ENCODE results near the gene KCNN2. TPM values are rescaled to one million over a fixed set of nuclear protein-coding genes. Genes with fewer than 3 reads are reported as not detected.
A peak's percentile ranks its signal among the peaks of the same experiment; 100 is the strongest.

Gene KCNN2
- total RNA-seq = under 1 TPM; 0.69 to 0.84 TPM

DNA sequence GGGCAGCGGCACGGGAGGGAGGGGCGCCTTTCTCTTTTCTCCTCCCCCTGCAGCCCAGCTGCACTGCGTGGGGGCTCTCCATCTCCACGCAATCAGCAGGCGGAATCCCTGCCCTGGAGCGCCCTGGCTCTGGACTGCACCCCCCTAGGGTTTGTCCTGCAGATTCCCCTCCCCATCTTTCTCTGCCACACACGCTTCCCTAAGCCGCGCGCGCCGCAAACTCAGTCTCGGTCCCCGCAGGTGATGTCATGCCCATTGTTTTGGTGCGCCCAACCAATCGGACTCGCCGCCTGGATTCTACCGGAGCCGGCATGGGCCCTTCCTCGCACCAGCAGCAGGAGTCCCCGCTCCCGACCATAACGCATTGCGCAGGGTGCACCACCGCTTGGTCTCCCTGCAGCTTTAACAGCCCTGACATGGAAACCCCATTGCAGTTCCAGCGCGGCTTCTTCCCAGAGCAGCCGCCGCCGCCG, at the start of gene KCNN2:
TSS of gene KCNN2 (plus strand) at position 347 of the 473 bp plus-strand sequence. CDS start at position 417, 70 bp downstream.
- peak; percentile 86 for DNase-seq
- no peak within 1 kb of the TSS for H3K27ac ChIP-seq
- peaks cover 51% of the 10 kb centered on the region for H3K27me3 ChIP-seq
- peak within 1 kb of the TSS in 1 of 2 donors; percentile 34 for H3K9ac ChIP-seq (ENCODE audit: low read depth in 2 of 2, low read length in 2 of 2)
- intact Hi-C loops (cut with DNase I) = loop anchor here (5.0 kb wide), 1 partner anchor 91 kb away; no protein-coding TSS in a partner anchor
- H3K4me1 ChIP-seq = peaks cover 6% of the 10 kb centered on the region
- H3K4me3 ChIP-seq = peak within 1 kb of the TSS; percentile 54
- H3K9me3 ChIP-seq = no peaks in the 10 kb centered on the region
- no peaks in the 10 kb centered on the region for H3K36me3 ChIP-seq
- TF ChIP-seq, protein P1, sequence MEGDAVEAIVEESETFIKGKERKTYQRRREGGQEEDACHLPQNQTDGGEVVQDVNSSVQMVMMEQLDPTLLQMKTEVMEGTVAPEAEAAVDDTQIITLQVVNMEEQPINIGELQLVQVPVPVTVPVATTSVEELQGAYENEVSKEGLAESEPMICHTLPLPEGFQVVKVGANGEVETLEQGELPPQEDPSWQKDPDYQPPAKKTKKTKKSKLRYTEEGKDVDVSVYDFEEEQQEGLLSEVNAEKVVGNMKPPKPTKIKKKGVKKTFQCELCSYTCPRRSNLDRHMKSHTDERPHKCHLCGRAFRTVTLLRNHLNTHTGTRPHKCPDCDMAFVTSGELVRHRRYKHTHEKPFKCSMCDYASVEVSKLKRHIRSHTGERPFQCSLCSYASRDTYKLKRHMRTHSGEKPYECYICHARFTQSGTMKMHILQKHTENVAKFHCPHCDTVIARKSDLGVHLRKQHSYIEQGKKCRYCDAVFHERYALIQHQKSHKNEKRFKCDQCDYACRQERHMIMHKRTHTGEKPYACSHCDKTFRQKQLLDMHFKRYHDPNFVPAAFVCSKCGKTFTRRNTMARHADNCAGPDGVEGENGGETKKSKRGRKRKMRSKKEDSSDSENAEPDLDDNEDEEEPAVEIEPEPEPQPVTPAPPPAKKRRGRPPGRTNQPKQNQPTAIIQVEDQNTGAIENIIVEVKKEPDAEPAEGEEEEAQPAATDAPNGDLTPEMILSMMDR (IDR thresholded peaks at IDR 0.05) = no peak

GRCh38 chr5:114312658-114313057, 49.2 kb upstream of the KCNN2 start:
- no peaks in the 10 kb centered on the region for H3K36me3 ChIP-seq
- DNase-seq = no peak
- no peaks in the 10 kb centered on the region for H3K27me3 ChIP-seq
- no peaks in the 10 kb centered on the region for H3K9me3 ChIP-seq
- no peaks in the 10 kb centered on the region for H3K4me1 ChIP-seq
- TF ChIP-seq, protein P1 (IDR thresholded peaks at IDR 0.05) = no peak
- intact Hi-C loops (cut with DNase I) = no loop called here
- no peak overlapping the region for H3K27ac ChIP-seq
- H3K4me3 ChIP-seq = no peak overlapping the region
- no peak overlapping the region for H3K9ac ChIP-seq (ENCODE audit: low read depth in 2 of 2, low read length in 2 of 2)

DNA sequence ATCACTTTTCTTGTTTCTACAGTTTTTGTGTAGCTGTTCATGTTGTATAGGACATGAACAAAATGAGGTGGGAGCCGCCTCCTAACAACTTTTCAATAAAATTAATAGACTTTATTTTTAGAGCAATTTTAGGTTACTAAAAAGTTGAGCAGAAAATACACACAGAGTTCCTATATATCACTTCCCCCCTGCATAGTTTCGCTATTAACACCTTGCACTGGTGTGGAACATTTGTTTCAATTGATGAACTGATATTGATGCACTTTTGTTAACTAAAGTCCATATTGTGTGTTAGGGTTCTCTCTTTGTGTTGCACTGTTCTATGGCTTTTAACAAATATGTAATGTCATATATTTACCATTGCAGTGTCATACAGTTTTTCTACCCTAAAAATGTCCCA, 47.8 kb upstream of the KCNN2 start:
- H3K27ac ChIP-seq = no peak overlapping the region
- intact Hi-C loops (cut with DNase I) = no loop called here

GRCh38 chr5:114316167-114316566, 45.7 kb upstream of the KCNN2 start:
- TF ChIP-seq, protein P1 (IDR thresholded peaks at IDR 0.05) = no peak
- Histone ChIP-seq H3K27ac (no peak overlapping the region), H3K36me3 (no peaks in the 10 kb centered on the region), H3K27me3 (no peaks in the 10 kb centered on the region), H3K4me3 (no peak overlapping the region), H3K9me3 (no peaks in the 10 kb centered on the region), H3K4me1 (no peaks in the 10 kb centered on the region), H3K9ac (ENCODE audit: low read depth in 2 of 2, low read length in 2 of 2) (no peak overlapping the region)
- no peak for DNase-seq
- intact Hi-C loops (cut with DNase I) = no loop called here

More for the DNA sequence above, 47.8 kb upstream of the KCNN2 start:
- Histone ChIP-seq H3K9ac (ENCODE audit: low read depth in 2 of 2, low read length in 2 of 2) (no peak overlapping the region), H3K4me3 (no peak overlapping the region), H3K4me1 (no peaks in the 10 kb centered on the region), H3K27me3 (no peaks in the 10 kb centered on the region), H3K9me3 (no peaks in the 10 kb centered on the region), H3K36me3 (no peaks in the 10 kb centered on the region)
- no peak for DNase-seq
- TF ChIP-seq, protein P1 (IDR thresholded peaks at IDR 0.05) = no peak

GRCh38 chr5:114317751-114318150, 44.1 kb upstream of the KCNN2 start:
- Histone ChIP-seq H3K4me1 (no peaks in the 10 kb centered on the region), H3K9me3 (no peaks in the 10 kb centered on the region), H3K36me3 (no peaks in the 10 kb centered on the region), H3K9ac (ENCODE audit: low read depth in 2 of 2, low read length in 2 of 2) (no peak overlapping the region), H3K4me3 (no peak overlapping the region), H3K27me3 (no peaks in the 10 kb centered on the region), H3K27ac (no peak overlapping the region)
- DNase-seq = peak; percentile 26
- intact Hi-C loops (cut with DNase I) = no loop called here
- TF ChIP-seq, protein P1 (IDR thresholded peaks at IDR 0.05) = no peak
